DMS53 (cell line): ENCODE data around the gene ART1.

Experiments
- DNase-seq: peaks from one replicate; lab custom pipeline; 2025; lab: John Stamatoyannopoulos, UW

ART1 gene

DNA sequence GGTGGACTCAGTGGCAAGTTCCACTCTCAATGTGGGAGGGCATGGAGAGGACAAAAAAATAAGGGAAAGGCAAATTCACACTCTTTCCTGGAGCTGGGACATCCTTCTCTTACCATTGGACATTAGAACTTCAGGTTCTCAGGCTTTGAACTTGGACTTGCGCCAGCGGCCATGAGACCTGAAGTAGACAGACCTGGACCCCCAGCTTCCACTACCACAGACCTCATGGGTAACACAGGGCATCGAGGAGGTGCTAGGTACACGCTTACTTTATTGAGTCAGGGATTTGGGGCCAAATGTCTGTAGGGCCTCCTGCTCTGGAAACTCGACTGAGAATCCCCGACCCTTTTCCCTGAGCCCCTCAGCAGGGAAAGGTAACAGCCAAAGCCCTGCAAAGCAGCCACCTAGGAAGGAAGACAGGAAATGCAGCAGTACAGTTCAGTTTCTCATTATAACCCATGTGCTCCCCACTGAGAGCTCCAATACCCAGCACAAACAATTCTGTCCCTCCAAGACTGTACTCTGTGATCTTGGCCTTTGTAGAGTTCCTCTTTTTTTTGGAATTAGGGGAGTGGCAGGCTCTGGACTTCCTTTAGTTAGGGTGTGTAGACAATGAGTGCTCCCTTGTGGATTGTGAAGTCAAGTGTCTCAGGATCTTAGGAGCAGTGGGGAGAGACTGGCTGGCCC lies 20.6 kb downstream of the ART1 start:
- DNase-seq: no peak

DNA sequence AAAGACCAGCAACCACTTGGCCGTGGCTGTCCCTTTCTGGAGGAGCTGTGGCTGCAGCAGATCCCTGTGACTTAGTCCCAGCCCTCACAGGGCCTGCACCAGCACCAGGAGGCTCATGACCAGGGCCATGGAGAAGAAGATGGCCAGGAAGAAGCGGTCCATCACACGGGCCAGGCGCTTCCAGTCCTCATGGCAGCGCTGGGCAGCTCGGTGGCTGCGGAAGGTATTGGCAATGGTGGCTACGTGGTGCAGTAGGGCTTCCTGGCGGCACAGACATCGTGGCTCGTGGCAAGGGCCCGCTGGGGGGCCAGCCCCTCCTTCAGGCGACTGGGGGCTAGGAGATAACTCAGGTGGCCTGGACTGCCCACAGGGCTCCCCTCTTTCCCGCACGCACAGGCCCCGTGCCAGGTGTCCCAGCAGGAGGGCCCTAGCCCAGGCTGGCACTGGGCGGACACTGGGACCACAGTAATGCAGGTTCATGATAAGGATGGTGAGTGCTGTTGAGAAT lies 21.1 kb downstream of the ART1 start:
- DNase-seq: no peak

DNA sequence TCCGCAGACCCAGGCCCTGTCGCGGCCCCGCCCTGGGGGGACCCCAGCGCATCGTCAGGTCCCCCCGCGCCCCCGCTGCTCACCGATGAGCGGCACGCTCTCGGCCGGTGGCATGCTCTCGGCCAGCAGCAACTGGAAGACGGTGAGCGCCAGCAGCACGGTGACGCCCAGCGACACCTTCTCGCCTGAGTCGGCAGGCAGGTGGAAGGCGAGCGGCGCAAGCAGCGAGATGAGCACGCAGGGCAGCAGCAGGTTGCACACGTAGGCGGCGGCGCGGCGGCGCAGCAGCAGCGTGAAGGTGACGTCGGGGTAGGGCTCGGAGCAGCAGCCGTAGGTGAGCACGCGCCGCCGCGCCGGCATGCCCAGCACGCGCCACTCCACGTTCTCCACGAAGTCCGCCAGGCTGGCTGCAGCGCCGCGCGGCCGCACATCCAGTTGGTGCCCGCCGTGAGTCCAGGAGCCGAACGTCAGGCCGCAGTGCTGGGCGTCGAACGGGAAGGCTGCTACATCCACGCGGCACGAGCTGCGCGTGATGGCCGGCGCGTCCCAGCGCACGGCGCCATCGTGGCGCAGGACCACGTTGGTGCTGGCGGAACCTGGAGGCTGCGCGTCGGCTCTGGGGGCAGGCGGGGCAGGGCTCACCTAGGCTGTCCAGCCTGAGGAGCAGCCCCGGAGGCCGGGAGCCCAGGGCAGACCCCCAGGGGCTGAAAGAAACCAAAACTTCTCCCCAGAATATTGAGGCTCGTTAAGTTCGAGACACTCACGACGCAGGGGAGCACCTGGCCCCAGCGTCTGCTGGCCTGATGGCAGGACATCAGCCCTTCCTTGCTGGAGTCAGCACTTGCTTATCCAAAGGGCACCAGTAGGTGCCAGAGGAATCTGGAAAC lies 22.5 kb downstream of the ART1 start:
- no peak for DNase-seq

DNA sequence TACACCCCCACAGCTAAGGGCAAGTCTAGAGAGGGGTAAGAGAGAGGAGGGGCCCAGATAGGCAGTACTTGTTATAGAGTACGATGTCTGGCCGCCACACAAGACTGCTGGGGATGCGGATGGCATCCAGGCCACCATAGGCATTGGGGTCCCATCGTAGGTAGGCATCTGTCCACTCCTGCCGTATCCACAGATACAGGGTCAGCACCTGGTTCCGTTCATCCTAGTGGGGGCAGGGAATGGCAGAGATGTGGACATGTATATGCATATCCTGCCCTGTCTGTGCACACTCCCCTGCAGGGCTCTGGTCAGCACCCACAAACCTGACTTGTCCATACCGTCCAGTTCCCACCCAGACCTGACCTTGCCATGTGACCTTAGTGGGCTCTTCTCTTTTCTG lies 24.2 kb downstream of the ART1 start:
- DNase-seq: no peak

DNA sequence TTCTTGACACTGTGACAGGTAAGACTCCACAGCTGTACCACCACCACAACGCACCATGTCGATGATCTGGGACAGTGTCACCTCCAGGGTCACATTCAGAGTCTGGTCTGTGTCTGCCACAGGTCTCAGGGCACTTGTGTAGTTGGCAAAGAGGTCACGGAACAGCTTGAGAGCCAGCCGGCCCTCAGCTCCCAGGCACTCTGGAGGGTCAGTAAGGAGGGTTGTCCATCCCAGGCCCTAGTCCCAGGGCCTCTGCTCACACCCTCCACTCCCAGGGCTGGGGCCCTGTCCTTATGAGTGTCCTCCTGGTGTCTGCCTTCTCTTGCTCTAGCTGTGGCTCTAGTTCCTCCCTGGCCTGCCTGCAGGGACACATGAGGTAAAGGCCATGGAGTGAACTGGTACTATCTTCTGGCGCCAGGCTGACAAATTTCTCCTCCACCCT lies 24.8 kb downstream of the ART1 start:
- DNase-seq: no peak

DNA sequence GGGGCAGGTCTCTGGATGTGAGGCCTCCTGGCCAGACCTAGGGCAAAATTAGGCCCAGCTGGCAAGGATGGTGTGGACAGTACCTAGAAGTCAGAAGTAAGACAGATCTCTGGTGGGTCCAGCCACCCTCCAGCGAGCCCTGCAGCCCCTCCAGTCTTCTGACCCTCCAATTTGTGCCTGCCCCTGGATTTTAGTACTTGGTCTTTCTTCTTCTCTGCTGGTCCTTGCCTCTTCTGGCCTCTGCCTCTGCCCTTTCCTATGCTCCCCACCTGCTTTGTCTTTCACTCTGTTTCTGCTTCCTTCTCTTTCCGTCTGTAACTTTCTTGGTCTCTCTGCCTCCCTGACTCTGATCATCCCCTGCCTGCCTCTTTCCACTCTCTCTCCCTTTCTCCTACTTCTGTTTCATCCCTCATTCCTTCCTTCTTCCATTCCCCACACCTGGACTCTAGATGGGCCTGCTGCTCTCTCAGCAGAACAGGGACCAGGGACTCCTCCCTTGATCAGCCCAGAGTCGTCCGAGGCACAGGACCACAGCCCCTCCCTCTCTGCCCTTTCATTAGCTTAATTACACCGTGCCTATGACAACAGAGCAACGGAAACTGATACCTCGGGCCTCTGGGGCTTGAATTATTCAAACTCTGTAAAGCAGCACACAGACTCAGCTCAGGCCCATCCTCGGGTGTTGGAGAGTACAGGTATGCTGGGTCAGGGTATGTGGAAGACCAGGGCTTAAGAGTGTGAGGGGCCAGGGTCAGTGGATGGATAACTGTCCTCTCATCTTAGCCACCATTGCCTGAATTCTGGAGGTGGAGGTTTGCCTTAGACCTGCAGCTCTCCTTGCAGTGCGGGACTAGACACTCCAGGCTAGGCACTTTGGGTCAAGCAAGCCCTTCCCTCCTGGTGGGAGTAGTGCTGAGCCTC lies 26.7 kb downstream of the ART1 start, which contains the start of gene CHRNA10:
TSS of gene CHRNA10 (minus strand) at position 51 of the 921 bp plus-strand sequence. CDS start 72 bp downstream, outside the sequence.
- DNase-seq: no peak

DNA sequence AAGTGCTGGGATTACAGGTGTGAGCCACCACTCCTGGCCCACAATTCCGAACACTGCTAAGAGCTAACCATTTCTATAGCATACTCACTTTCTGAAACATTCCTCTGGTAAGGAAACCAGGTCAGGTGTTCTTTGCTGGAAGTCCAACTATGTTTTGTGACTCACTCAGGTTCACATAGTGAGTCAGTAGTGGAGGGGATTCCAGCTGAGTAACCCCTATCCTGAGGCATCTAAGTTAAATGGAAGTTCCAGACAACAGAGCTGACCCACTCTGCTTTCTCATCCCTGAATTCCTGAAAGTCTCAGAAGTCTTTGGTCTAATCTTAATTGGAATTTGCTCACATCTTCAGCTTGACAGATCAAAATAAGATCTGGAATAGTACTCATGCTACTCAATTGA lies 29.3 kb downstream of the ART1 start:
- DNase-seq: no peak

DNA sequence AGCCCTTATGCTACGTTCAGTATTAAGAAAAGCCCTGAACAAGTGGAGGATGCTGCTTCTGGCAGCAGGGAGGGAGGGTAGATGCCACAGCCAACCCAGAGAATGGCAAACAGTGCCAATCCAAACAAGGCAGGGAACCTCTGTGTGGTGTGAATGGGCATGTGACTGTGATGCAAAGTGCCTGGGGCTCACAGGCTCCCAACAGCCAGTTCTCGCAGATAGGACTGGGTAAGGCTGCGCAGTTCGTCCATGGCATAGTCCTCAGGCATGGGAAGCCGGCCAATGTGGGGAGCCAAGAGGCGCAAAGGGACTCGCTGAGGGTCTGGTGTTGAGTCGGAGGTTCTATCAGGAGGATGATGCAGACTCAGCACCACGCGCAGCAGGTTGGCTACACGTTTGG lies 31.0 kb downstream of the ART1 start:
- no peak for DNase-seq

DNA sequence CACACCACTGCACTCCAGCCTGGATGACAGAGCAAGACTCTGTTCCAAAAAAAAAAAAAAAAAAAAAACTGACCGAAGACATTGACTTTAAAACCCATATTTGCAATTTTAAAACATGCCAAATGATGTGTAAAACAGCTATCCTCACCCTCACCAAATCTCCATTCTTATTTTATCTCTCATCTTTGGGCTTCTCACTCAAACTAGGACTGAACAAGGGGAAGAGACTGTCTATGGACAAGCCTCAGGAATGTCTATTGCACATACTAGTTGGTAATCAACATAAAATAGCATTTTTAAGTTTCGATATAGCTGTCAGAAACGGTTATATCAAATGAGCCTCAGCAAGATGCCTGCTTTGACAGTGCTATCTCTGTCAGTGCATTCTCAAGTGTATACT lies 34.1 kb downstream of the ART1 start:
- no peak for DNase-seq

DNA sequence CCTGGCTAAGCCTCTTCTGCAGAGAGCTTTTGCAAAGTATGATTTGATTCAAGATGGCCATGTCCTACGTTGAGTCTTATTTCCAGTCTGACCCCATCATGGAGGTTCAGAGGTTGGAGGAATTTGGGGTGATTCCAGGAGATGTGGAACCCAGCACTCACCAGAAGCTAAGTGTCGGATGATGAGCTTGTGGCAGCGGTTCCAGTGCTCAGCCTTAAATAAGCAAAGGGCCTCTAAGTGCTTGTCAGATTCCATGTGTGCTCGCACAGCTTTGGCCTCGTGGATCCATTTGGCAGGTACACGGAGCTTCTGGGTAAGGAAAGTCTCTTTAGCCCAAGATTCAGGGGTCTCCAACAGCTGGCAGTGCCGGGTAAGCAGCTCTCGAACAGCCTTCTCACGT lies 38.1 kb downstream of the ART1 start:
- no peak for DNase-seq

DNA sequence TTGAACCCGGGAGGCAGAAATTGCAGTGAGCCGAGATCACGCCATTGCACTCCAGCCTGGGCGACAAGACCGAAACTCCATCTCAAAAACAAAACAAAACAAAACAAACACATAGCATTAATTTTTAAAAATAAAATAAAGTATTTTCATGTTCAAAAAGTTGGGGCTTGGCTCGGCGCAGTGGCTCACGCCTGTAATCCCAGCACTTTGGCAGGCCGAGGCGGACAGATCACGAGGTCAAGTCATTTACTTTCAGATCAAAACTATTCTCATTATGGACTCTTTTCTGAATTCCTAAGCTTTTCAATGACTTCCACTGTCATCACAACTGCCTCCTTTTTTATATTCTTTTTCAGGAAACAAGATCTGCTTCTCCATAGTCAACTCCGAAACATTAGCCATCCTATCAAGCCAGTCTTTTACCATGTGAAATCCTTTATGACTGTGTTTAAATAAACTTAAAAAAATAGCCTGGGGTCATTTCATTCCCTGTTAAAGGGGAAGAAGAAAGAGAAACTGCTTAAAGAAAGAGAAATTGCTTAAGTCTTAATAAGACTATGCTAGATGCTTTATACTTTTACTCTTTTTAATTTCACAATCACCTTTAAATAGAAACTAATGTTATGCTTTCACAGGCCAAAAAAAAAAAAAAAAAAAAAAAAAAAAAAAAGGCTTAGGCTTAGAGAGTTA lies 39.3 kb downstream of the ART1 start:
- no peak for DNase-seq

DNA sequence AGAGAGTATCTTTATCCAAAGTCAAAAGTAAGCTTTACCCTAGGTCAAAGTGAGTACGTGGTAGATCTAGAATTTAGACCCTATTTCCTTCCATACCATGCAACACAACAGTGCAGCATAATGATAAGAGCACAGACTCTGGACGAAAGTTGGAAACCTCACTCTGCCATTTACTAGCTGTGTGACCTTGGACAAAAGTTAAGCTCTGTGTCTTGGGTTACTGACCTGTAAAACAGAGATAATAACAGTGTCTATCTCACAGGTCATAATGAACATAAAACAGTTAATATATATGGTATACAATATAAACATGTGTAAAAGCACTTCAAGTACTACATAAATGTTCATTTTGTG lies 39.9 kb downstream of the ART1 start:
- DNase-seq: no peak

DNA sequence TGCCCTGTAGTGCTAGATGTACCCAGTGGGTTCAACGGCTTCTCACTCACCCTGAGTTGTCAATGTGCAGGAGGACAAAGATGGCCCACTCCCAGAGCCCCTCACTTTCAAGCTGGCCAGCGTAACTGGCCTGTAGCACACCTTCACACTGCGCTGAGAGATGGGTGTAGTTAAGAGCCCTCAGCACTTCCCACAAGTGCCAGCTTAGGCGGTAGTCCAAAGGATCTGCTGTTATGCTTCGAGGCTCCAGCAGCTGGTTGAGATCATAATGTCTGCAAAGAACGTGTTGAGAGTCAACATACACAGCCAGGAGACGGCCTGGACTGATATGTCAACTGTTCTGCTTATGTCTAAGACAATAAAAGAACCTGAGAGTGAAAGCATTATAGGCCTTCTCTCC lies 41.0 kb downstream of the ART1 start:
- DNase-seq: no peak

DNA sequence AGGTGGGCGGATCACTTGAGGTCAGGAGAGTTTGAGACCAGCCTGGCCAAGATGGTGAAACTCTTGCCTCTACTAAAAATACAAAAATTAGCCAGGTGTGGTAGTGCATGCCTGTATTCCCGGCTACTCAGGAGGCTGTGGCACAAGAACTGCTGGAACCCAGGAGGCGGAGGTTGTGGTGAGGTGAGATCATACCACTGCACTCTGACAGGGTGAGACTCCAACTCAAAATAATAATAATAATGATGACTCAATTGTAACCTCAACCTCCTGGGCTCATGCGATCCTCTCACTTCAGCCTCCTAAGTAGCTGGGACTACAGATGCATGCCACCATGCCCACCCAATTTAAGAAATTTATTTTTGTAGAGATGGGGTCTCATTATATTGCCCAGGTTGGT lies 41.8 kb downstream of the ART1 start:
- no peak for DNase-seq

DNA sequence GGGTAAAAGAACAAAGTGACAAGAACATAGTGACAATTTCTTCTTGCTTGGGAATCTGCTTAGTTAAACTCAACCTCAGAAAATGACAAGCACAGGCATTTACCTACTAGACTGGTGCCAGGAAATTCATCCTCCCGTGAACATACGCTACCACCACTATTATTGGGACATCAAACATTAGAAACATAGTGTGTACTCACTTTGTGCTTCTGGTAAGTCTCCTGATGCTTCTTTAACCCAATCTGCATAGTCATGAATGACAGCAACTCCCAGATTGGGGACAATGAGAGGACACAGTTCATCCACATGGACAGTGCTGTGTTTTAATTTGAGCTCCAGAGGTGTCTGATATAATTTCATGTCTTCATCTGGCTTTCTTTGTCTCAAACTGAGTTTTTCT lies 55.5 kb downstream of the ART1 start:
- no peak for DNase-seq

DNA sequence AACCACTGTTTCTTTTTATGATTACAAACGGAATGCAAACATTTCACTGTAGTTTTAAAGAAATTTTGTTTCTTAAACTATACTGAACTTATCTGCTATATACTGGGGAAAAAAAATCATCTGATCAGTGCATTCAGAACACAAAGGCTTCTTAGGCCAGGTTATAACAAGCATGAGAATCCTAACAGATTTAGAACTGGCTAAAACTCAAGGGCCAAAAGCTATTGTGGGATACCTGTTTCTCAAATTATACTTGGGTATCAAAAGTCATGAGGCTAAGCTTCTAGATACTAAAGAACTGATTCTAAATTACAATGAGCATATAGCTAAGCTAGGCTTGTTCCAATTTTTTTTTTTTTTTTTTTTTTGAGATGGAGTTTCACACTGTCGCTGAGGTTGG lies 56.0 kb downstream of the ART1 start:
- no peak for DNase-seq

DNA sequence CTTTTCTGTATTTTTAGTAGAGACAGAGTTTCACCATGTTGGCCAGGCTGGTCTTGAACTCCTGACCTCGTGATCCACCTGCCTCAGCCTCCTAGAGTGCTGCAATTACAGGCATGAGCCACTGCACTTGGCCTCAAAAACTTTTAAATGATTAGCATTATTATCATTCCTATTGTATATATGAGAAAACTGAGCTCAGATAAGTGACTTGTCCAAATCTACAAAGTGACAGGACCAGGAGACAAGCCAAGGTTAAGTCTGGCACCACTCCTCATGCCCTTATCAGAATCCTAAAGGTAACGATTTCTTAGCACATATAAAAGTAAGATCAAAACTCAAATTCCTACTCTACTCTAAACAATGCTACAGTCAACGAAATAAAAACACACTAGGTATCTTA lies 58.5 kb downstream of the ART1 start:
- no peak for DNase-seq

DNA sequence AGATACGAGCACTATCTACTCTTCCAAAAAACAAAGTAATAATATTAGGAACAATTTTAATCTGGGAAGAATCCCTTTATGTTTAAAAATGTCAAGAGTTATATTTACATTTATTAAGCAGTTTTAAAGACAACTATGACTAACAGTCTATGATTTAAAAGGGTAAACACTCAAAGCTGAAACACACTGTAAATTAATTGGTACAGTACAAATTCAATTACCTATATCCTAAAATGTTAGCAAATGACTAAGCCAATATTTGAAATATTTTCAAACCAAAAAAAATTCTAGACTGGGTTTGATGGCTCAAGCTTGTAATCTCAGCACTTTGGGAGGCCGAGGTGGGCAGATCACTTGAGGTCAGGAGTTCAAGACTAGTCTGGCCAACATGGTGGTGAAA lies 62.2 kb downstream of the ART1 start:
- DNase-seq: no peak

DNA sequence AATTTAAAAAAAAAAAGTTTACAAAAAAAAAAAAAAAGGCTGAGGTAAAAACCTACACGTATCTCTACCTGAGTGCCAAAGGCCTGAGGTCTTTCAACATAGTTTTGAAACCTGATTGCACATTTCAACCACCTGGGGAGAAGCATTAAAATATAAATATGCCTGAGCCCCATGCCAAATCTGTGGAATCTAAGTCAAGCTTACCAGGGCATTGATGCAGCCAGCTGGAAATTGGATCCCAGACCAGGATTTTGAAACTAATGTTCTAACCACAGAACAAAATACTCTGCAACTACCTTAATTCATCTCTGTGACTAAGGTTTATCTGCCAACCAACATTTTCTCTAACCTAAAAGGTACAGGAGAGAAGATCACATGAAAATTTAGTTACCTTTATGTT lies 65.0 kb downstream of the ART1 start:
- DNase-seq: no peak

DNA sequence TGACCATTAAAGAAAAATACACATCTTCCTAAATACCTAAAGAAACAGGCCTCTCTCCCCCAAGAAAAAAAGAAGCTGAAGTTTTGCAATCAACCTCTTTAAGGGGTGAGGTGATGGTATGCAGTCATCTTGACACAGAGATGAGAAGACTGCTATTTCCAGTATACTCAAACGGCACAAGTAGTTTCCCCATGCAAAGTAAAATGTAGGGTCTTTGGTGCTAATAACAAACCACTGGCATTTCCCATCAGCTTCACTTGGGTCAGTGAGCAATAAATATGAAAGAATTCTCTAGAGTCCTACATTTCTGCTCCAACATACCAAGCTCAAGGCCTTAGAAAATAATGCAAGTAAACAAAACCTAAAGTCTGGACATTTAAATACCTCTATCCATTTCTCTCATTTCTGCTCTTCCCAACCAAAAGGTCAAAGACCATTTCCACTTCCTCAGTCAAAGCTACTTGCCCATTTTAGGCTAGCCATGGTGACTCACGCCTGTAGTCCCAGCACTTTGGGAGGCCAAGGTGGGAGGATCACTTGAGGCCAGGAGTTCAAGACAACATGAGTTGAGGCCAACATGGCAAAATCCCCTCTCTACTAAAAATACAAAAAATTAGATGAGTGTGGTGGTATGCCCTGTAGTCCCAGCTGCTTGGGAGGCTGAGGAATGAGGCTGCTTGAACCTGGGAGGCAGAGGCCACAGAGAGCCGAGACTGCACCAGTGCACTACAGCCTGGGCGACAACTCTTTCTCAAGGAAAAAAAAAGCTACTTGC lies 65.7 kb downstream of the ART1 start:
- DNase-seq: no peak

DNA sequence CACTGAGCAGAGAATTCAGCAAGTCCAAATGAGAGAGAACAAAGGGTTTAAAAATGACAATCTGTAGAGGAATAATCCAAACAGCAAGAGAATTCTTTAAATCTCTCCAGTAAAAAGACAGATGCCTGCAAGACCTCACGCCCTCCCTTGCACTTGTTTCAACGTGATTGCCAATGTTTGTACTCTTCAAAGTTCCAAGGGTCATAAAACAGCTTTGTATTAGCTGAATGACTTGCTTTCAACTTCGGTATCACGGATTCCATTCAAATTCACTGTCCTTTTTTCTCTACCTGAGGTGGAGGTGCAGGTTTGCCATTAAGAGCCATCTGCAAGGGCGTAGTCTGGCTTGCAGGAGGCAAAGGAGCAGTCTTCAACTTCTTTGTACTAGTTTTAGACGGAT lies 67.3 kb downstream of the ART1 start:
- no peak for DNase-seq
